Loucy (cell line): ENCODE data around the gene CDH4.
"Not testable (repeated sequence)": the region's sequence is repeated elsewhere in the genome, so short reads cannot be mapped to it uniquely, and the experiment has no call there.

Experiments
- H2AFZ ChIP-seq: fragments of 200-600 bp; sonication (generic); 2 replicates; pipeline ENCODE4 v1.6.0; 2016; ENCODE audit warnings: antibody characterized with exemption, mild to moderate bottlenecking, low read length, moderate library complexity
- H3F3A ChIP-seq: fragments of 200-600 bp; 2 replicates; pipeline ENCODE4 v1.6.0; 2016; ENCODE audit warnings: antibody characterized with exemption, low read depth, mild to moderate bottlenecking
- H3K27me3 ChIP-seq: fragments of 200-600 bp; sonication (generic); 2 replicates; pipeline ENCODE4 v1.6.1; 2014; ENCODE audit warnings: low read length, mild to moderate bottlenecking; ENCODE audit not compliant: insufficient read depth, poor library complexity, severe bottlenecking
- H3K36me3 ChIP-seq: fragments of 200-600 bp; sonication (generic); 2 replicates; pipeline ENCODE4 v1.6.1; 2016; ENCODE audit warnings: low read length; ENCODE audit not compliant: insufficient read depth
- H3K4me1 ChIP-seq: fragments of 200-600 bp; sonication (generic); 2 replicates; pipeline ENCODE4 v1.5.1; 2014; ENCODE audit warnings: low read length, mild to moderate bottlenecking; ENCODE audit not compliant: insufficient read depth, poor library complexity, severe bottlenecking
- H3K4me2 ChIP-seq: fragments of 200-600 bp; sonication (generic); 2 replicates; pipeline ENCODE4 v1.6.0; 2014; ENCODE audit warnings: antibody characterized with exemption, low read length, low read depth, mild to moderate bottlenecking; ENCODE audit not compliant: poor library complexity, severe bottlenecking
- H3K4me3 ChIP-seq: fragments of 200-600 bp; sonication (generic); 2 replicates; pipeline ENCODE4 v1.5.1; 2014; ENCODE audit warnings: low read length, mild to moderate bottlenecking, mixed read lengths; ENCODE audit not compliant: poor library complexity, severe bottlenecking
- H3K79me2 ChIP-seq: fragments of 200-600 bp; sonication (generic); 2 replicates; pipeline ENCODE4 v1.6.1; 2014; ENCODE audit warnings: low read length; ENCODE audit not compliant: insufficient read depth
- H3K9ac ChIP-seq: fragments of 200-600 bp; sonication (generic); 2 replicates; pipeline ENCODE4 v1.6.0; 2014; ENCODE audit warnings: mild to moderate bottlenecking, low read depth, low read length, moderate library complexity; ENCODE audit not compliant: poor library complexity, severe bottlenecking
- H3K9me2 ChIP-seq: fragments of 200-600 bp; sonication (generic); replicated peaks from 2 replicates; pipeline ENCODE4 v1.6.1; 2016; ENCODE audit warnings: low read depth, low read length, mixed read lengths
- H3K9me3 ChIP-seq: fragments of 200-600 bp; sonication (generic); 2 replicates; pipeline ENCODE4 v1.6.1; 2014; ENCODE audit warnings: mild to moderate bottlenecking, antibody characterized with exemption, low read length, low read depth; ENCODE audit not compliant: insufficient read depth
- H4K20me1 ChIP-seq: fragments of 200-600 bp; sonication (generic); 2 replicates; pipeline ENCODE4 v1.6.0; 2014; ENCODE audit warnings: antibody characterized with exemption, low read length, mild to moderate bottlenecking; ENCODE audit not compliant: insufficient read depth, poor library complexity, severe bottlenecking
- CTCF ChIP-seq: fragments of 200-600 bp; sonication (generic); conservative IDR thresholded peaks from 2 replicates; pipeline ENCODE4 v1.5.1; 2014; ENCODE audit warnings: mild to moderate bottlenecking, antibody characterized with exemption, low read length
- EZH2phosphoT487 ChIP-seq: fragments of 200-600 bp; IDR thresholded peaks from 2 replicates; pipeline ENCODE4 v1.6.1; 2018; ENCODE audit warnings: antibody characterized with exemption, mild to moderate bottlenecking, moderate library complexity, borderline replicate concordance

The CDH4 gene

GRCh38 chr20:61267241-61267640 lies 15.2 kb downstream of the CDH4 start:
- H3K4me2 ChIP-seq: no peak overlapping the region
- H3K9me3 ChIP-seq: no peaks in the 10 kb centered on the region
- TF ChIP-seq EZH2phosphoT487 (no peak), CTCF (no peak)
- H3K9ac ChIP-seq: no peak overlapping the region
- no peaks in the 10 kb centered on the region for H3K36me3 ChIP-seq
- H2AFZ ChIP-seq: no peak overlapping the region
- H3K27me3 ChIP-seq: no peaks in the 10 kb centered on the region
- peaks cover 2% of the 10 kb centered on the region for H3K4me1 ChIP-seq
- no peak overlapping the region for H3K4me3 ChIP-seq
- no peaks in the 10 kb centered on the region for H3K9me2 ChIP-seq
- no peaks in the 10 kb centered on the region for H3F3A ChIP-seq
- H4K20me1 ChIP-seq: no peaks in the 10 kb centered on the region
- no peaks in the 10 kb centered on the region for H3K79me2 ChIP-seq

- H3K9ac ChIP-seq: no peak overlapping the region
- H3K4me1 ChIP-seq: peaks cover 5% of the 10 kb centered on the region
- H4K20me1 ChIP-seq: no peaks in the 10 kb centered on the region
- H3K9me3 ChIP-seq: no peaks in the 10 kb centered on the region
- H3K36me3 ChIP-seq: no peaks in the 10 kb centered on the region
- TF ChIP-seq CTCF: no peak
- no peak for TF ChIP-seq EZH2phosphoT487
- H3K27me3 ChIP-seq: no peaks in the 10 kb centered on the region
- no peaks in the 10 kb centered on the region for H3K79me2 ChIP-seq
- no peak overlapping the region for H3K4me3 ChIP-seq
- H3F3A ChIP-seq: no peaks in the 10 kb centered on the region
- H2AFZ ChIP-seq: no peak overlapping the region
- no peak overlapping the region for H3K4me2 ChIP-seq
- H3K9me2 ChIP-seq: no peaks in the 10 kb centered on the region
Observed at GRCh38 chr20:61268024-61268423, 16.0 kb downstream of the CDH4 start.

- H3K9ac ChIP-seq: no peak overlapping the region
- no peaks in the 10 kb centered on the region for H3F3A ChIP-seq
- no peak for TF ChIP-seq CTCF
- no peak for TF ChIP-seq EZH2phosphoT487
- no peak overlapping the region for H3K4me2 ChIP-seq
- H3K4me3 ChIP-seq: no peak overlapping the region
- H3K9me3 ChIP-seq: no peaks in the 10 kb centered on the region
- H3K36me3 ChIP-seq: no peaks in the 10 kb centered on the region
- H3K4me1 ChIP-seq: peaks cover 5% of the 10 kb centered on the region
- H3K79me2 ChIP-seq: no peaks in the 10 kb centered on the region
- H2AFZ ChIP-seq: no peak overlapping the region
- H3K9me2 ChIP-seq: no peaks in the 10 kb centered on the region
- H4K20me1 ChIP-seq: no peaks in the 10 kb centered on the region
- no peaks in the 10 kb centered on the region for H3K27me3 ChIP-seq
Observed at GRCh38 chr20:61271312-61272231, 19.5 kb downstream of the CDH4 start.

GRCh38 chr20:61273024-61273423 lies 21.0 kb downstream of the CDH4 start:
- not testable (repeated sequence) for H3K9me2 ChIP-seq, H3K27me3 ChIP-seq, H3K79me2 ChIP-seq, H3K36me3 ChIP-seq, H3K4me3 ChIP-seq, H2AFZ ChIP-seq, H3K4me2 ChIP-seq, H3K9me3 ChIP-seq, H4K20me1 ChIP-seq, H3F3A ChIP-seq, H3K4me1 ChIP-seq, H3K9ac ChIP-seq

- H3K9me3 ChIP-seq, H3F3A ChIP-seq, H3K9me2 ChIP-seq, H3K4me1 ChIP-seq, H2AFZ ChIP-seq, H4K20me1 ChIP-seq, H3K27me3 ChIP-seq, H3K4me2 ChIP-seq, H3K79me2 ChIP-seq, H3K9ac ChIP-seq, H3K36me3 ChIP-seq, H3K4me3 ChIP-seq: not testable (repeated sequence)
Observed at GRCh38 chr20:61273666-61274065, 21.6 kb downstream of the CDH4 start.
